Hippocampal formation (tissue), 2 donors: Measurements from ENCODE around the gene UBE2Q1.

Experiments
- DNase-seq, 2 donors: peaks; one replicate each; lab custom pipeline; 2025; lab: John Stamatoyannopoulos, UW

Gene UBE2Q1

DNA sequence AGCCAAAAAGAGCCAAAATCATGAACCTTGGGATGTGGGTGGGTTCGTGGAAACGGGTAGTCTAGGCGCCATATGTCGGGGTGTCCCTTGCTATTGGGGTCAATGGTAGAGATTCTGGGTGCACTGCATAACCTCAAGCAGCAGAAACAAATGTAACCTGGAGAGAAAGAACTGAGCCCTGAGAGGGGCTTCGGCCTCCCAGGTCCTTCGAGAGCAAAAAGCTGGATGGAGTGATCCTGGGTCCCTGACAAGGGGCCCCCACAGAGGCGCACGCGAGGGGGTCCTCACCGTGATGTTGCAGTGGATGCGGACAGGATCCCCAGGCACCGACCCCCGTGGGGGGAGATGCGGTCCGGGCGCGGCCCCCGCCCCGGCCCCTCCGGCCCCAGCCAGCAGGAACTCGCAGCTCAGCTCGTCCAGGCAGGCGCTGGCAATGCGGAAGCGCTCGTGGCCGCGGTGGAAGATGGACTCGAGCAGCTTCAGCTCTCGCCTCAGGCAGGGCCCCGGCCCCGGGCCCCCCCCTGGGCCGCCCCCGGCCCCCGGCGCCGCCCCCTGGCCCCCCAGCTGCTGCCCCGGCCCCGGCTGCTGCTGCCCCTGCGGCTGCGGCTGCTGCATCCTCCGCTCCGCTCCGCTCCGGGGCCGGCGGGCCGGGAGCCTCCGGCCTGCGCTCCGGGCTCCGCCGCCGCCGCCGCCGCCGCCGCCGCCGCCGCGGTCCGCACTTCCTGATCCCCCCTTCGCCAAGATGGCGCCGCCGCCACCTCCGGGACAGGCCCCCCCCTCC lies at the start of gene UBE2Q1:
Gene UBE2Q1, minus strand, starts transcription at position 724 of the 781 bp plus-strand sequence. Its CDS starts 109 bp downstream, at position 615.
- no peak for DNase-seq

- DNase-seq, result peak; percentile 63 to 66
Observed at GRCh38 chr1:154607609-154608396, 49.3 kb upstream of the UBE2Q1 start, which contains the start of gene ADAR. Gene ADAR, minus strand, starts transcription at chr1:154608186. Its CDS starts 180 bp downstream, at chr1:154608006.

GRCh38 chr1:154607106-154607608 lies 48.7 kb upstream of the UBE2Q1 start:
- DNase-seq, result no peak

GRCh38 chr1:154605534-154605933 lies 47.1 kb upstream of the UBE2Q1 start:
- DNase-seq, result no peak

GRCh38 chr1:154603317-154603716 lies 44.9 kb upstream of the UBE2Q1 start:
- DNase-seq, result no peak

GRCh38 chr1:154599658-154600057 lies 41.2 kb upstream of the UBE2Q1 start:
- no peak for DNase-seq

DNA sequence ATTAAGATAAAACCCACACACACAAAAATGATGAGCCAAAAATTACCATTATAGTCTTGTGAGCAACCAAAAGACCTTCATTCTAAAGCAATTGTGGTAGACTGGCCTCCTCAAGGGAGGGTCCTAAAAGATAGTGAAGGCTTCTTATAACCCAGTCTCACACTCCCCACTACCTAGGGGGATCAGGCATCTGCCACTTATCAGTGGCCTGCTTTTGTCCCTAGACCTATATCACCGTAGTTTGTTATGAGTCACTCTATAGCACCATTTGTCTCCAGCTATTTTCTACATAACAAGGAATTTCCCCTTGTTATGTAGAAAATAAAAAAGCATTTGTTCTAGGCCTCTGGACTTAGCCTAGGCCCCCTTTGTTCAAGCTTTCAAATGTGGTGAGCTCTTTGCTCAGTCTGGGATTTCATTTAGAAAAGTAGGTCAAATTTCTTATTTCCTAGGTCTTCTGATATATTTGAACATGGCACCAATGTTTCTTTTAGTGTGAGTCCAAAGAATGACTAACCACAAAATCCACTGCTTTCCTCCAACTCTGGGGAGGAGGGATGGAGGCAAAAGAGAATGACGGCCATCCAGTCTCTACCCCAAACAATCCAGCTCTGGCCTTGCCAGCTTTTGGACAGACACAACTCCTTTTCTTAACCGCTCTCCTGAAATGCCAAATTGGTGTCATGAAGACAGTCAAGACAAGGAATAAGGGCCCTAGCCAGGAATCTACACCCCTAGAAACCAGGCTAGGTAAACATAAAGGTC lies 40.6 kb upstream of the UBE2Q1 start:
- no peak for DNase-seq

GRCh38 chr1:154595621-154596020 lies 37.2 kb upstream of the UBE2Q1 start:
- no peak for DNase-seq

GRCh38 chr1:154594811-154595210 lies 36.3 kb upstream of the UBE2Q1 start:
- DNase-seq, result no peak

DNA sequence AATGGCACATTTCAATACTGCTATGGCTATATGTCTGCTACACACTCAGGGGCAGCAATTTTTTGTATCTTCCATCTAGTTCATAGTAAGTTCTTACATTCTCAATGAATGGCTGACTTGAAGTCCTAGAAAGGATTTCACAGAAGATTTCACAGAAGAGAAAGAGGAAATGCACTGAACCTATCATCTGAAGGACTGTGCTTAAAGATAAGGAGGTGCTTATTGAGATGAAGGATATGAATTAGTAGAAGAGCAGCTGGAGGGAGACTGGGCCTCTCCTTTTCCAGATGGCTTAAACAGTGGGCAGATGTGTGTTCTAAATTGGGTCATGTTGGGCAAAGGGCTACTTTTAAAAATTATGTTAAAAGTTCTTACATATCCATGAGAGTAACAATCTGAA lies 34.9 kb upstream of the UBE2Q1 start:
- no peak for DNase-seq

DNA sequence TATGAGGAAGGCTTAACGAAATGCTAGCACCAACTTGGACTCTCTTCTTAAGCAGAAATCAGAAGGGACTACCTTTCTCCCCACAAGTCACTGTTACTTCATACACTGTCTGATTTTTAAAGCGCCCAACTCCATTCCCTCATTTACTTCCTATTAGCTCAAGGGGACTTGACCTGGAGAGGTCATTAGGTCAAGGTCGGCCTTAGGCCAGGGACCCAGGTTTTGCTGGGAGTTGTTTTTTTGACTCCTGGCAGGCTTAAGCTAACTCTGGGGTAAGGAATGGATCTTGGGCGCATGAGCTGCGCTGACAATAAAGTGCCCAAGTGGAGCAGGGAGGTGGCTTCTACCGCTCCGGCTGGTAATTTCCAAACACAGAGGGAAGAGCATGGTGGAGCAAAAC lies 32.7 kb upstream of the UBE2Q1 start:
- DNase-seq, result no peak

GRCh38 chr1:154590756-154591155 lies 32.3 kb upstream of the UBE2Q1 start:
- DNase-seq, result no peak

- no peak for DNase-seq
Observed at GRCh38 chr1:154589780-154590179, 31.3 kb upstream of the UBE2Q1 start.

DNA sequence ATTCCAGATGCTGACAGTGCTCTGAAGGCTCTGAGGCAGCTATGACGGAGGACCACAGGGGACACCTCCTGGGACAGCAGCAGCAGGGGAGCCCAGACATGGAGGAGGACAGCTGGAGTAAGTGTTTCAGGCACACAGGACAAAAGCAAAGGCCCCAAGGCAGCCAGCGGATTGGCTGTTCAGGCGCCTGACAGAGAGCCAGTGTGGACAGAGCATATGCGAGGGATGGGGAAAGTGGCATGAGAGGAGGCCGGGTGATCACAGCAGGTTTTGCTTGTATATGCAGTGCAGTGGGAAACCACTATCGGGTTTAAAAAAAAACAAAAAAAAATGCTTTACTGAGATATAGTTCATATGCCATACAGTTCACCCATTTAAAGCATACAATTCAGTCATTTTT lies 28.2 kb upstream of the UBE2Q1 start:
- no peak for DNase-seq

DNA sequence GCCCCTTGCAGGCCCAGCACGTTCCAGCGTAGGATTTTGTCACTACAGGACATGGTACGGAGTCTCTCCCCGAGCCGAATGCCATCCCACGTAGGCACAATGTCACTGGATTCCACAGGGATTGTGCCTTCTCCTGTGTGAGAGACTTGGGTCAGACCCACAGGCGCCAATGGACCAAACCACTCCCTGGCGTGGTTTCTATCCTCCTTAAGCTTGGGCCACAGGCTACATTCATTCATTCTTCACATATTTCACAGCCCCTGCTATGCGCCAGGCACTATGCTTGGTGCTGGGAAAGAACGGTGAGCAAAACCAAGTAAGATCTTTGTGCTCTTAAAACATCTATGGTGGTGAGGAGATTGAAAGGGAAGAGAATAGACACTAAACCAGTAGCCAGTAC lies 27.8 kb upstream of the UBE2Q1 start:
- no peak for DNase-seq

GRCh38 chr1:154584267-154584994 lies 26.0 kb upstream of the UBE2Q1 start:
- DNase-seq, result no peak

GRCh38 chr1:154583773-154584172 lies 25.3 kb upstream of the UBE2Q1 start:
- no peak for DNase-seq

DNA sequence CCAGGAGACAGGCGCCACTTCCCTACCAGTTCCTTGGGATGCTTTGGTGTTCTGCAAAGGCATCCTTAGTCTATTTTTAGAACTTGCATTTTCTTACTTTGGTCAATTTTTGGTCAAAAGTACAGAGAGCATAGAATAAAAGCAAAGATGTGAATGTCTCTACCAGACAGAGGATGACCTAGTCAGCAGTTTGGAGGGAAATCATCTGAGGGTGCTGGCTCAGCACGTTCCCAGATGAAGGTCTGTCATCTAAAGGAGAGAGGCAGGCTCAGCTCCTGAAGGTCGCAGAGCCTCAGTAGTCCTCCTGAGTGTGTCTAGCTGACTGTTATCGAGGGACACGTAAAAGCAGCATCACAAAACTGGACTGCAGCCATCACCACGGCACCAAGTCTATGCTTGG lies 24.4 kb upstream of the UBE2Q1 start:
- DNase-seq, result no peak

GRCh38 chr1:154581766-154582165 lies 23.3 kb upstream of the UBE2Q1 start:
- no peak for DNase-seq

GRCh38 chr1:154579374-154579773 lies 20.9 kb upstream of the UBE2Q1 start:
- DNase-seq, result no peak

GRCh38 chr1:154578058-154578418 lies 19.6 kb upstream of the UBE2Q1 start:
- no peak for DNase-seq
